Effector memory CD8-positive, alpha-beta T cell (primary cell): Measurements from ENCODE around the gene CHRNB2.
"Not testable (repeated sequence)": the region's sequence is repeated elsewhere in the genome, so short reads cannot be mapped to it uniquely, and the experiment has no call there.

Source experiments
- ATAC-seq: fragments of 150-1000 bp; cut with Tn5 transposase; replicated peaks from 2 replicates; pipeline ENCODE4 v1.10.0; 2021; ENCODE audit warnings: mild to moderate bottlenecking, moderate library complexity
- DNase-seq, 3 experiments: peaks; one replicate each; pipeline ENCODE4 v3.0.0; 2021
- H3K27ac Mint-ChIP-seq, 2 donors: one replicate each; pipeline ENCODE4 v1.8.0; 2022; ENCODE audit warnings: mild to moderate bottlenecking in 2 of 2, mixed read lengths in 2 of 2, moderate library complexity in 2 of 2
- H3K27me3 Mint-ChIP-seq, 2 donors: one replicate each; pipeline ENCODE4 v1.8.0; 2022; ENCODE audit warnings: mixed read lengths in 2 of 2
- H3K36me3 Mint-ChIP-seq: one replicate; pipeline ENCODE4 v1.8.0; 2022; ENCODE audit warnings: mild to moderate bottlenecking, moderate library complexity, mixed read lengths; ENCODE audit not compliant: insufficient read depth
- H3K4me1 Mint-ChIP-seq, 2 donors: one replicate each; pipeline ENCODE4 v1.8.0; 2022; ENCODE audit warnings: low read depth in 2 of 2, mixed read lengths in 2 of 2
- H3K4me3 Mint-ChIP-seq, 2 donors: one replicate each; pipeline ENCODE4 v1.8.0; 2022; ENCODE audit warnings: mild to moderate bottlenecking in 2 of 2, mixed read lengths in 2 of 2, moderate library complexity in 2 of 2
- H3K9me3 Mint-ChIP-seq, 2 donors: one replicate each; pipeline ENCODE4 v1.8.0; 2022; ENCODE audit warnings: mixed read lengths in 2 of 2
- total RNA-seq, 9 experiments: gene quantifications; one replicate each; lab custom pipeline; 2026; lab: John Stamatoyannopoulos, UW

CHRNB2 gene, protein sequence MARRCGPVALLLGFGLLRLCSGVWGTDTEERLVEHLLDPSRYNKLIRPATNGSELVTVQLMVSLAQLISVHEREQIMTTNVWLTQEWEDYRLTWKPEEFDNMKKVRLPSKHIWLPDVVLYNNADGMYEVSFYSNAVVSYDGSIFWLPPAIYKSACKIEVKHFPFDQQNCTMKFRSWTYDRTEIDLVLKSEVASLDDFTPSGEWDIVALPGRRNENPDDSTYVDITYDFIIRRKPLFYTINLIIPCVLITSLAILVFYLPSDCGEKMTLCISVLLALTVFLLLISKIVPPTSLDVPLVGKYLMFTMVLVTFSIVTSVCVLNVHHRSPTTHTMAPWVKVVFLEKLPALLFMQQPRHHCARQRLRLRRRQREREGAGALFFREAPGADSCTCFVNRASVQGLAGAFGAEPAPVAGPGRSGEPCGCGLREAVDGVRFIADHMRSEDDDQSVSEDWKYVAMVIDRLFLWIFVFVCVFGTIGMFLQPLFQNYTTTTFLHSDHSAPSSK
- total RNA-seq: 0 to 0.10 (median 0) reads per million in 9 experiments

DNA sequence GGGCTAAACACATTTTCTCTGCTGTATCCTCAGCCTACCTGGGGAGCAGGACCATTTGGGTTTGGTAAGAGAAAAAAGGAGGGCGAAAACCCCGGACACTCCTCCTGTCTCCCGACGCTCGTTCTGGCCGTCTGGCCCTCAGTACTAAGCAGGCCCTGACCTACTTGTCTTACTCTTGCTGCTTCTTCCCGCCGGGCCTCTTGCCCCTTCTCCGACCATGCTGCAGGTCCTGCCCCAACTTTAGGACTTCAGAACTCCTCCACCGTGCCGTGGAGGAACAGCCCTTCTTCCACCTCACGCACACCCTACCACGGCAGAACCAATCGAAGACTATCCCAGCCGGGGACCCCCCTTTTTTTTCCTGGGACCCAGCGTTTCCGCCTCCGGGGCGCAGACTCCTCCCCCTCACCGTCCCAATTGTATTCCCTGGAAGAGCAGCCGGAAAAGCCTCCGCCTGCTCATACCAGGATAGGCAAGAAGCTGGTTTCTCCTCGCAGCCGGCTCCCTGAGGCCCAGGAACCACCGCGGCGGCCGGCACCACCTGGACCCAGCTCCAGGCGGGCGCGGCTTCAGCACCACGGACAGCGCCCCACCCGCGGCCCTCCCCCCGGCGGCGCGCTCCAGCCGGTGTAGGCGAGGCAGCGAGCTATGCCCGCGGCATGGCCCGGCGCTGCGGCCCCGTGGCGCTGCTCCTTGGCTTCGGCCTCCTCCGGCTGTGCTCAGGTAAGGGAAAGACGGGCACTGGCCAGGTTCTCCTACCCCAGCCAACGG is at the start of gene CHRNB2:
Gene CHRNB2, plus strand, starts transcription at position 393 of the 771 bp plus-strand sequence. Its CDS starts 267 bp downstream, at position 660.
- Mint-ChIP-seq H3K9me3 (peaks cover 0 to 2% of the 10 kb centered on the region in 2 donors), H3K27ac (no peak within 1 kb of the TSS), H3K27me3 (peaks cover 36 to 65% of the 10 kb centered on the region in 2 donors), H3K36me3 (peaks cover 4% of the 10 kb centered on the region), H3K4me3 (peak within 1 kb of the TSS; percentile 49 to 59), H3K4me1 (peaks cover 8 to 9% of the 10 kb centered on the region in 2 donors)
- ATAC-seq (peak; percentile 99), DNase-seq (peak; percentile 70 to 78 (median 73))

DNA sequence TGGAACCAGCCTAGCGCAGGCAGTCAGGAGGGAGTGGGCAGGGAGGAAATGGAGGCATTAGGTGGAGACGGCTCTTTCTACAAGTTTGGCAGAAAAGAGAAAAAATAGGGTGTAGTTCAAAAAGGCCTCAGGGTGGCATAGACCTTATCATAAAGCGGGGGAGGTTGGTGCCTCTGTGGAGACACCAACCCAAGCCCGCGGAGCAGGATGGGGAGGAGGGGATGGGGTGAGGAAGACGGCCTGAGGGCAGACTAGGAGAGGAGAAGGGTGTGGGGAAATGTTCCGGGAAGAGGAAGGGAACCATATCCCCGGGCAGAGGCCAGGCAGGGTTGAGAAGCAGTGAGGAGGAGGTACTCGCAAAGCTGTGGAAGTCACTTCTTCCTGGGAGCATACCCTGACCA is 48.0 kb upstream of the CHRNB2 start:
- no peak for ATAC-seq
- Mint-ChIP-seq H3K4me1 (no peaks in the 10 kb centered on the region), H3K4me3 (no peak overlapping the region), H3K27me3 (peaks cover 38 to 69% of the 10 kb centered on the region in 2 donors), H3K36me3 (no peaks in the 10 kb centered on the region), H3K9me3 (no peaks in the 10 kb centered on the region), H3K27ac (no peak overlapping the region)
- DNase-seq: no peak

DNA sequence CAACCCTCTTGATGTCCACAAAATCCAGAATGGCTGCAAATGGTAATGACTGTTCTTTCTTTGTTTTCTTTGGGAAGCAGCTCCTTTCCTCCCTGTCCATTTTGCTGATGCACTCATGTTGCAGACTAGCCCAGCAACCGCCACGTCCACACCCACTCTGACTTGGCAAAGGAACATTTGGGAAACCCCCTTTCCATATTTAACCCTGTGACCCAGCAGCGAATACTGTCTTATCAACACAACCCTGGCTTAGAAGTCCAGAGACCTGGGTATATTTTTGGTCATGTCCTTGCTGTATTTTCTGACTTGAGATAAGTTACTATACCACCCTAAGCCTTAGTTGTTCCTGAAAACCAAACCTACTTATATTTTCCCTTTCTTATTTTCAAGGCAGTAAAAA is 47.2 kb upstream of the CHRNB2 start:
- H3K4me3 Mint-ChIP-seq: no peak overlapping the region
- DNase-seq: no peak
- no peak overlapping the region for H3K27ac Mint-ChIP-seq
- H3K4me1 Mint-ChIP-seq: no peaks in the 10 kb centered on the region
- H3K36me3 Mint-ChIP-seq: no peaks in the 10 kb centered on the region
- peaks cover 36 to 63% of the 10 kb centered on the region in 2 donors for H3K27me3 Mint-ChIP-seq
- no peak for ATAC-seq
- H3K9me3 Mint-ChIP-seq: no peaks in the 10 kb centered on the region

DNA sequence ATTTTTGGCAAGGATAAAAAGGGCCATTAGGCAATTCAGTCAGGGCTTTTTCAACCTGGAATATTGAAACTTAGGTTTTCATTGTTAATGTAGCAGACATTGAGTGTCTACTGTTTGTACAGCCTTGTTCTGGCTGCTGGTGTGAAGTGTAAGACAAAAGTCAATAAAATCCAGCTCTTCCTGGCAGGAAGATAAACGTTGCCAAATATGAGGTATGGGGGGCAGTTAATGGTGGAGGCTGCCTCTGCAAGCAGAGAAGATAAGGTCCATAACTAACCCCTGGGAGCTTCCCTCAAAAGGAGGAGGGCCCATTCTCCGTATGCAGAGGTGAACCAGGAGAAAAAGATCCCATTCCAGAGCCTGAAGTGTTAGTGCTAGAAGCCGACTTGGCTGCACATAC is 45.9 kb upstream of the CHRNB2 start:
- Mint-ChIP-seq H3K27ac (no peak overlapping the region), H3K9me3 (no peaks in the 10 kb centered on the region), H3K4me3 (no peak overlapping the region), H3K4me1 (no peaks in the 10 kb centered on the region), H3K27me3 (peaks cover 22 to 49% of the 10 kb centered on the region in 2 donors), H3K36me3 (no peaks in the 10 kb centered on the region)
- no peak for DNase-seq
- ATAC-seq: no peak

DNA sequence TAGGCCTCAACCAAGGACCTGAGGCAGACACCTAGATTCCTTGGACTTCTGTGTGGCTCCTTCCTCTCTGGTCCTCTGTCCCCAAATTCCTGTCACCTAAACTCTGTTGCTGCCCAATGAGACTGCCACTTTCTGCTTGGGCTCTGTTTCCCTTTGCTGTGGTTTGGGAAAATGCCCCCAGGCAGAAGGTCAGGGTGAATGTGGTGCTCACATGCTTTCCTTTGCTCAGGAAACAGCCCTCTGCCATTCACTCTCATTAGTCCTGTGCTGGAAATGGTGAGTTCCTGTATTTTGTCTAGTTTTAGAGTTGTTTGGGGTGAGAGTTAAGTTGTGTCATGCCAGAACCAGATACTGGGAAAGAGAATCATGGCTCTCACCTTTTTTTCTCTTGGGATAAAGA is 42.7 kb upstream of the CHRNB2 start:
- no peak overlapping the region for H3K27ac Mint-ChIP-seq

DNA sequence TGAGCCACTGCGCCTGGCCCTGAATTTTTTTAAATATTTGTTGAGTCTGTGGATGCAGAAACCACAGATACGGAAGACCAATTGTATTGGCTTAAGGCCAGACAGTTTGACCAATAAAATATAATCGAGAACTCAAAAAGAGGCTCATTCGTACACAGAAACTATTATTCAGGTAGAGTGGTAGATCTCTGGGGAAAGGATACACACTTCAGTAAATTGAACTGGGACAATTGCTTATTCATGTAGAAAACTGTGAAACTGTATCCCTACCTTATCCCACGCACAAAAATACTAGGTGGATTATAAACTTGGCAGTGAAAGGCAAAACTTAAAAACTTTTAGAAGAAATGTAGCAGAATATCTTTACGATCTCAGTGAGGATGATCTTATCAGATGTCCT is 40.4 kb upstream of the CHRNB2 start:
- no peak for DNase-seq
- no peaks in the 10 kb centered on the region for H3K36me3 Mint-ChIP-seq
- no peak overlapping the region for H3K27ac Mint-ChIP-seq
- H3K4me1 Mint-ChIP-seq: no peaks in the 10 kb centered on the region
- no peak overlapping the region for H3K4me3 Mint-ChIP-seq
- H3K27me3 Mint-ChIP-seq: peaks cover 12 to 29% of the 10 kb centered on the region in 2 donors
- H3K9me3 Mint-ChIP-seq: no peaks in the 10 kb centered on the region
- no peak for ATAC-seq

More for the DNA sequence above, 42.7 kb upstream of the CHRNB2 start:
- H3K4me3 Mint-ChIP-seq: no peak overlapping the region
- no peak for ATAC-seq
- H3K4me1 Mint-ChIP-seq: no peaks in the 10 kb centered on the region
- no peaks in the 10 kb centered on the region for H3K36me3 Mint-ChIP-seq
- H3K27me3 Mint-ChIP-seq: peaks cover 12 to 37% of the 10 kb centered on the region in 2 donors
- no peak for DNase-seq
- H3K9me3 Mint-ChIP-seq: no peaks in the 10 kb centered on the region

DNA sequence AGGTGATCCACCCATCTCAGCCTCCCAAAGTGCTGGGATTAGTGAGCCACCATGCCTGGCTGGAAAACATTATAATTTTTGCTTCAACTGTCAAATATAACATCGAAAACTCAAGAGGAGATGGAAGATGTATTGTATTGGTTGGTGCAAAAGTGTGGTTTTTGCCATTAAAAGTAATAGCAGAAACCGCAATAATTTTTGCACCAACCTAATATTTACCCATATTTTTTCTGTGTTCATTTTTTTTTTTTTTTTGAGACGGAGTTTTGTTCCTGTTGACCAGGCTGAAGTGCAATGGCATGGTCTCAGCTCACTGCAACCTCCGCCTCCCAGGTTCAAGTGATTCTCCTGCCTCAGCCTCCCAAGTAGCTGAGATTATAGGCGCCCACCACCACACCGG is 38.3 kb upstream of the CHRNB2 start:
- DNase-seq (no peak), ATAC-seq (no peak)
- no peak overlapping the region for H3K27ac Mint-ChIP-seq
- H3K27me3 Mint-ChIP-seq: peaks cover 5 to 25% of the 10 kb centered on the region in 2 donors
- peaks cover 0 to under 1% of the 10 kb centered on the region in 2 donors for H3K4me1 Mint-ChIP-seq
- no peaks in the 10 kb centered on the region for H3K36me3 Mint-ChIP-seq
- no peak overlapping the region for H3K4me3 Mint-ChIP-seq
- H3K9me3 Mint-ChIP-seq: no peaks in the 10 kb centered on the region

DNA sequence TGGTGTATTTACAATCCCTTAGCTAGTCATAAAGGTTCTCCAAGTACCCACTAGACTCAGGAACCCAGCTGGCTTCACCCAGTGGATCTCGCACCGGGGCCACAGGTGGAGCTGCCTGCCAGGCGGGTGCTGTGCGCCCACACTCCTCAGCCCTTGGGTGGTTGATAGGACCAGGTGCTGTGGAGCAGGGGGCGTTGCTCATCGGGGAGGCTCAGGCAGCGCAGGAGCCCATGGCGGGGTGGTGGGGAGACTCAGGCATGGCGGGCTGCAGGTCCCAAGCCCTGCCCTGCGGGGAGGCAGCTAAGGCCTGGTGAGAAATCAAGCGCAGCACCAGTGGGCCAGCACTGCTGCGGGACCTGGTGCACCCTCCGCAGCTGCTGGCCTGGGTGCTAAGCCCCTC is 35.6 kb upstream of the CHRNB2 start:
- H3K4me1 Mint-ChIP-seq, DNase-seq, H3K9me3 Mint-ChIP-seq, H3K36me3 Mint-ChIP-seq, ATAC-seq, H3K4me3 Mint-ChIP-seq, H3K27ac Mint-ChIP-seq: not testable (repeated sequence)
- peaks cover 22 to 46% of the 10 kb centered on the region in 2 donors for H3K27me3 Mint-ChIP-seq

DNA sequence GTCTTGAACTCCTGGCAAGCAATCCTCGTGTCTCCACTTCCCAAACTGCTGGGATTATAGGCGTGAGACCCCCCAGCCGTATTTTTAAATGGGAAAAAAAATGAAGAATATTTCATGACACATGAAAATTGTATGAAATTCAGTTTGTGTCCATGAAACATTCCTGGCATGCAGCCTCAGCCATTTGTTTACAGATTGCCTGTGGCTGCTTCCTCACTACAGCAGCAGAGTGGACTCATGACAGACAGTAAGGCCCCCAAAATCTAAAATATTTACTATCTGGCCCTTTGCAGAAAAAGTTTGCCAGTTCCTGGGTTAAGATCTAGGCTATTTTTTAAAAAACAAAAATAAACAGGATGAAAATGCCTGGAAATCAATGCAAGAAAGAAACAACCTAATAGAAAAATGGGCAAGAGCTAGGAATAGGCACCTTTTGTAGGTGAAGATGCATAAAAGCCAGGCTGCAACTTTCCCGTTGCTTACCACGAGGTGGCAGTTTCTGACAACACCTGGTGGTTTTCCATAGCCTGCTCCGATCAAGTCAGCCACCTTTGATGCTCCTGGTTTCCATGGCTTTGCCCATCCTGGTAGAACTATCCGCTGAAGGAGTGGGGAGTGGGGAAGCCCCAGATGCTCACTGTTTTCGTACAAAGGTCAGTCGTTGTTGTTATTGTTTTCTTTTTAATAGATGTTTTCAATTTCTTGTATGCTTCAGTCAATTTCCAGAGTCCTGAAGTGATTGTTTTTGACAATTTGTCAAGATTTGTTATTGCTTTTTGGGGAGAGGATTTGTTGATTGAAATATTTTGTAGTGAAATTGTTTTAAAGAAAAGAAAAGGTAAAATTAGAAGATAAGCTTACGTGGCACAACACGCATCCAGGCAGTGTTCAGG is 33.4 kb upstream of the CHRNB2 start:
- no peak overlapping the region for H3K27ac Mint-ChIP-seq
- DNase-seq (no peak), ATAC-seq (no peak)
- H3K27me3 Mint-ChIP-seq: peaks cover 22 to 53% of the 10 kb centered on the region in 2 donors
- H3K9me3 Mint-ChIP-seq: no peaks in the 10 kb centered on the region
- H3K4me1 Mint-ChIP-seq: peaks cover 0 to 2% of the 10 kb centered on the region in 2 donors
- H3K4me3 Mint-ChIP-seq: no peak overlapping the region
- no peaks in the 10 kb centered on the region for H3K36me3 Mint-ChIP-seq

DNA sequence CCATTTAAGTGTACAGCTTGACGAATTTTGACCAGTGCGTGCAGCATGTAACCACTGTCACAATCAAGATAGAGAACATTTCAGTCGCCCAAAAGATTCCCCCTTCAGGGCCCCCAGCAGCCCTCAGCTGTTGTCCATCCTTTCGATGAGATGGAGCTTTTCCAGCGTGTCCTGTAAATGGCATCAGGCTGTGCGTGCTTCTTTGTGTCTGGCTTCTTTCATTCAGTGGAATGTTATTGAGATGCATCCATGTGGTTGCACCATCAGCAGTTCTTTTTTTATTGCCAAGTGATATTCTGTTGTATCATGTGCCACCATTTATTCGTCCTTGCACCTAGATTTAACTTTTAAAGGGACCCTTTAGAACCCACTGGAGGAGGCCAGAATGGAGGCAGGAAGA is 31.0 kb upstream of the CHRNB2 start:
- Mint-ChIP-seq H3K27me3 (peaks cover 42 to 68% of the 10 kb centered on the region in 2 donors), H3K36me3 (no peaks in the 10 kb centered on the region), H3K4me1 (peaks cover 0 to 2% of the 10 kb centered on the region in 2 donors)

DNA sequence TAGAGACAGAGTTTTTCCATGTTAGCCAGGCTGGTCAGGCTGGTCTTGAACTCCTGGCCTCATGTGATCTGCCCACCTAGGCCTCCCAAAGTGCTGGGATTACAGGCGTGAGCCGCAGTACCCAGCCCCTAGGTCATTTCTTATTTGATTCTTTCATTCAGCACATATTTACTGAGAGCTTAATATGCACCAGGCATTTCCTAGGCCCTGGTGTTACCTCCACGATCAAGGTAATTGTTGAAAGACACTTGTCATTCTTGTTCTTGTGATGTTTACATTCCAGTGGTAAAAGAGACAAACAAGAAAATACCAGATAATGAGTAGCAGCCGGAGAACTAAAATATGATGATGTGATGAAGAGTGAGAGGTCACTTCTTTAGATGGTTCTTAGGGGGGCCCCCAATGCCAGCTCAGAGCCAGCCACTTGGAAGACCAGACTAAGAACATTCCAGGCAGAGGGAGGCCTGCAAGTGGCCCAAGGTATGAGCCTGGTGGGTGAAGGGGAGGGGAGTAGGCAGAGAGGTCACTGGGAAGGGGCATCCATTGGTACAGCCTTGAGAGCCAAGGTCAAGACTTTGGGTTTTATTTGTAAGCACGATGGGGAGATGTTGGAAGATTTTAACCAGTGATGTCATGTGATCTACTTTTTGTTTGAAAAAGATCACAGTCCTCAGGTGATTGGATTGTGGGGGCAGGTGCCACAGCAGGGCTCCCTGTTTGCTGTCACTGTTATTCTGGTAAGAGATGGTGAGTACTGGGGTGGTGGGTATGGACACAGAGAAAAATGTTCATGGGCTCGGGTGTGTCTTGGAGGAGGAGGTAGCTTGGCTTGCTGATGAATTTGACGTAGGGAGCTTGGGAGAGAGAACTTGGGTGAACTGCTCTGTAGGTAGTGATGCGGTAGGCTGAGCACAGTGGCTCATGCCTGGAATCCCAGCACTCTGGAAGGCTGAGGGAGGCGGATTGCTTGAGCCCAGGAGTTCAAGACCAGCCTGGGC is 27.8 kb upstream of the CHRNB2 start:
- Mint-ChIP-seq H3K4me3 (no peak overlapping the region), H3K9me3 (no peaks in the 10 kb centered on the region), H3K36me3 (no peaks in the 10 kb centered on the region), H3K4me1 (no peaks in the 10 kb centered on the region), H3K27me3 (peaks cover 41 to 65% of the 10 kb centered on the region in 2 donors), H3K27ac (no peak overlapping the region)
- DNase-seq (no peak), ATAC-seq (no peak)

More for the DNA sequence above, 31.0 kb upstream of the CHRNB2 start:
- DNase-seq: no peak
- H3K27ac Mint-ChIP-seq: no peak overlapping the region
- H3K9me3 Mint-ChIP-seq: no peaks in the 10 kb centered on the region
- H3K4me3 Mint-ChIP-seq: no peak overlapping the region
- ATAC-seq: no peak

DNA sequence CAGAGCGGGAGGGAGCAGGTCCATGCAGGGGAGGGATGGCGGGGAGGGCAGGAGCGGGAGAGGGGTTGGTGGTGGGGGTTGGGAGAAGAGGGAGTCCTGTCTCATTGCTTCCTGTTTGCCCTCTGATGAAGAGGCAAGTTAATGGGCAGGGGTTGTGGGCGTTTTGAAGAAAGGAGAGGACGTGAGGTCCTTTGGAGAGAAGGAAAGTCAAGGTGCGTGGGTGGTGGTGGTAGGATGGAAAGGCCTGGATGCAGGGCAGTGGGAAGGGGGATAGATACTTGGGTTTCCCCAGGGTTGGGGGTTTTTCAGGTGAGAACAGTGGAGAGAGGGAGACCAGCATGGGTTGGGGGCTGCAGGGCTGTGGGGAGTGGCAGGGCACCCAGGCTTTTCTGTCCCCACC is 26.3 kb upstream of the CHRNB2 start:
- Mint-ChIP-seq H3K27ac (no peak overlapping the region), H3K27me3 (peaks cover 29 to 54% of the 10 kb centered on the region in 2 donors), H3K36me3 (no peaks in the 10 kb centered on the region), H3K9me3 (no peaks in the 10 kb centered on the region), H3K4me1 (no peaks in the 10 kb centered on the region), H3K4me3 (no peak overlapping the region)
- ATAC-seq (no peak), DNase-seq (no peak)
